Heart left ventricle (tissue), 13 donors: ENCODE results near the gene ASCC3.

Experiments
- POLR2A ChIP-seq, 2 donors: fragments of 450-650 bp; IDR thresholded peaks; one replicate each; pipeline ENCODE4 v1.6.1; 2017; ENCODE audit warnings: antibody characterized with exemption in 2 of 2, mild to moderate bottlenecking in 2 of 2, moderate library complexity in 2 of 2
- TF ChIP-seq, protein P1 (sequence below), 12 donors: fragments of 200-600 bp; sonication (generic) in 4 of 12; IDR thresholded peaks; one replicate each; pipeline versions ENCODE4 v1.5.0 to v1.8.0; 2018 to 2022; ENCODE audit warnings: antibody characterized with exemption in 12 of 12, mild to moderate bottlenecking in 5 of 12
- donor health status: ischemic (EF 13 %, LVEDD 7.1; RV severe dilation, severe dysfunction).
- donor health status: DM: no; HTN: yes; CAD: no.
- donor health status: DM: no; HTN: no; CAD: no.
- donor health status: ischemic (EF 25% LVEDD 6.9; RV normal size, moderate dysfunction).
- donor health status: ischemic (EF 25% LVEDD 5.7; RV mildly dilated, moderate dysfunction).
- donor health status: ischemic (EF 35%, LVEDD 5.7; RV mildly dilated, moderate dysfunction).
- donor health status: nonischemic (EF 11% LVEDD 7.7; RV severe dilation, severe dysfunction).
- donor health status: DM: yes; HTN: yes; CAD: no.
- donor health status: PGD.
- donor health status: ischemic (EF 29% LVEDD 5.4; RV normal size, mild dysfunction).
- donor health status: nonischemic (EF 23%, LVEDD 6.1; RV moderate dilation, normal function).

- TF ChIP-seq, protein P1, sequence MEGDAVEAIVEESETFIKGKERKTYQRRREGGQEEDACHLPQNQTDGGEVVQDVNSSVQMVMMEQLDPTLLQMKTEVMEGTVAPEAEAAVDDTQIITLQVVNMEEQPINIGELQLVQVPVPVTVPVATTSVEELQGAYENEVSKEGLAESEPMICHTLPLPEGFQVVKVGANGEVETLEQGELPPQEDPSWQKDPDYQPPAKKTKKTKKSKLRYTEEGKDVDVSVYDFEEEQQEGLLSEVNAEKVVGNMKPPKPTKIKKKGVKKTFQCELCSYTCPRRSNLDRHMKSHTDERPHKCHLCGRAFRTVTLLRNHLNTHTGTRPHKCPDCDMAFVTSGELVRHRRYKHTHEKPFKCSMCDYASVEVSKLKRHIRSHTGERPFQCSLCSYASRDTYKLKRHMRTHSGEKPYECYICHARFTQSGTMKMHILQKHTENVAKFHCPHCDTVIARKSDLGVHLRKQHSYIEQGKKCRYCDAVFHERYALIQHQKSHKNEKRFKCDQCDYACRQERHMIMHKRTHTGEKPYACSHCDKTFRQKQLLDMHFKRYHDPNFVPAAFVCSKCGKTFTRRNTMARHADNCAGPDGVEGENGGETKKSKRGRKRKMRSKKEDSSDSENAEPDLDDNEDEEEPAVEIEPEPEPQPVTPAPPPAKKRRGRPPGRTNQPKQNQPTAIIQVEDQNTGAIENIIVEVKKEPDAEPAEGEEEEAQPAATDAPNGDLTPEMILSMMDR (IDR thresholded peaks at IDR 0.05): no peak
- TF ChIP-seq POLR2A (IDR thresholded peaks at IDR 0.05): no peak
Observed at GRCh38 chr6:100469101-100469859, 411.8 kb downstream of the ASCC3 start.
